HG03520 (cell line): ENCODE data around the gene PLCB4.

Source experiments
- ATAC-seq: cut with Tn5 transposase; IDR thresholded peaks from one replicate; pipeline ENCODE4 v1.9.1; 2021; ENCODE audit warnings: mild to moderate bottlenecking, moderate library complexity; ENCODE audit not compliant: unreplicated experiment

Gene PLCB4

GRCh38 chr20:9301129-9302090 lies 232.5 kb downstream of the PLCB4 start:
- no peak for ATAC-seq

- no peak for ATAC-seq
These were observed 233.2 kb downstream of the PLCB4 start for GRCh38 chr20:9302091-9302462.

GRCh38 chr20:9306521-9306920 lies 237.6 kb downstream of the PLCB4 start:
- no peak for ATAC-seq

GRCh38 chr20:9308056-9308455 lies 239.2 kb downstream of the PLCB4 start:
- ATAC-seq = no peak

GRCh38 chr20:9311132-9311531 lies 242.2 kb downstream of the PLCB4 start:
- ATAC-seq = no peak

GRCh38 chr20:9319687-9320384 lies 250.9 kb downstream of the PLCB4 start:
- peak; percentile 45 for ATAC-seq

GRCh38 chr20:9321007-9321406 lies 252.1 kb downstream of the PLCB4 start:
- ATAC-seq = no peak

GRCh38 chr20:9322661-9323060 lies 253.8 kb downstream of the PLCB4 start:
- ATAC-seq = no peak

GRCh38 chr20:9323622-9324021 lies 254.7 kb downstream of the PLCB4 start:
- no peak for ATAC-seq

GRCh38 chr20:9329355-9330101 lies 260.6 kb downstream of the PLCB4 start:
- ATAC-seq = no peak

- no peak for ATAC-seq
These were observed 261.3 kb downstream of the PLCB4 start for GRCh38 chr20:9330151-9330550.

- ATAC-seq = no peak
These were observed 263.0 kb downstream of the PLCB4 start for GRCh38 chr20:9331707-9332435.

GRCh38 chr20:9332791-9333479 lies 264.0 kb downstream of the PLCB4 start:
- no peak for ATAC-seq

- no peak for ATAC-seq
These were observed 266.0 kb downstream of the PLCB4 start for GRCh38 chr20:9334866-9335265.

GRCh38 chr20:9338101-9338500 lies 269.2 kb downstream of the PLCB4 start:
- ATAC-seq = no peak

- ATAC-seq = no peak
These were observed 270.8 kb downstream of the PLCB4 start for GRCh38 chr20:9339708-9340107.

- ATAC-seq = no peak
These were observed 273.8 kb downstream of the PLCB4 start for GRCh38 chr20:9342651-9343050.

GRCh38 chr20:9344083-9344920 lies 275.4 kb downstream of the PLCB4 start:
- ATAC-seq = no peak

- ATAC-seq = no peak
These were observed 279.4 kb downstream of the PLCB4 start for GRCh38 chr20:9348316-9348715.
